Measurements from ENCODE around the gene NUBPL.

The NUBPL gene

GRCh38 chr14:31678421-31679249 is 117.4 kb downstream of the NUBPL start:
- TF ChIP-seq CTCF (IDR thresholded peaks at IDR 0.05): no peak

- no peak for TF ChIP-seq CTCF (IDR thresholded peaks at IDR 0.05)
Observed at GRCh38 chr14:31682768-31683167, 121.6 kb downstream of the NUBPL start.

- no peak for TF ChIP-seq CTCF (IDR thresholded peaks at IDR 0.05)
Observed at GRCh38 chr14:31687726-31688125, 126.5 kb downstream of the NUBPL start.

GRCh38 chr14:31690056-31690455 is 128.9 kb downstream of the NUBPL start:
- TF ChIP-seq CTCF (IDR thresholded peaks at IDR 0.05): no peak

- no peak for TF ChIP-seq CTCF (IDR thresholded peaks at IDR 0.05)
Observed at GRCh38 chr14:31692376-31692781, 131.2 kb downstream of the NUBPL start.

- no peak for TF ChIP-seq CTCF (IDR thresholded peaks at IDR 0.05)
Observed at GRCh38 chr14:31696378-31696777, 135.2 kb downstream of the NUBPL start.

GRCh38 chr14:31699809-31700208 is 138.6 kb downstream of the NUBPL start:
- TF ChIP-seq CTCF (IDR thresholded peaks at IDR 0.05): no peak
